ENCODE data around the gene DAO. TPM values are rescaled to one million over a fixed set of nuclear protein-coding genes. Genes with fewer than 3 reads are reported as not detected.

The DAO gene
- total RNA-seq, 3 donors from 2014 or later = not detected

DNA sequence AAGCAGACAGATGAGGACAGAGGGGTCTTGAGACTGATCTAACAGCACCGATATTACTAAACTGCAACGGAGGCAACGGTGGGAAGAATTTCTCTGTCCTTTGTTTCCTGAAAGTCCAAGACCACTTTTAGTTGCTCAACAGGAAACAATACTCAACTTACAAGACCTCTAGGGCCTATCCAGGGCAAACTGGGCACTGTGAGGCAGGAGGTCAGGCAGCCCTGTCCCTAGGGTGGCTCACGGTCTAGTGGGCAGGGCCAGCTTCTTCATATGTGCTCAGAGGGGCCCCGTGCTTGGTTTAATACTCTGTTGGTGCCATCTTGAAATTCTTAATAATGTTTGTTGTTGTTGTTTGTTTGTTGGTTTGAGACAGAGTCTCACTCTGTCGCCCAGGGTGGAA is 36.7 kb upstream of the DAO start:
- Histone ChIP-seq H3K4me1 (peaks cover 6 to 16% of the 10 kb centered on the region in 2 donors), H3K27ac (peak overlapping the region in 1 of 2 donors; percentile 14), H3K36me3 (no peaks in the 10 kb centered on the region), H3K27me3 (no peaks in the 10 kb centered on the region), H3K9me3 (no peaks in the 10 kb centered on the region), H3K4me3 (no peak overlapping the region)
- intact Hi-C loops (cut with DNase I; ENCODE audit: low total_unique reads) = no loop called here
- TF ChIP-seq CTCF (IDR thresholded peaks at IDR 0.05) = no peak
- TF ChIP-seq POLR2A (IDR thresholded peaks at IDR 0.05) = no peak
- TF ChIP-seq POLR2AphosphoS5 (IDR thresholded peaks at IDR 0.05) = no peak
- no peak for DNase-seq (ENCODE audit: low spot score in 2 of 2)

DNA sequence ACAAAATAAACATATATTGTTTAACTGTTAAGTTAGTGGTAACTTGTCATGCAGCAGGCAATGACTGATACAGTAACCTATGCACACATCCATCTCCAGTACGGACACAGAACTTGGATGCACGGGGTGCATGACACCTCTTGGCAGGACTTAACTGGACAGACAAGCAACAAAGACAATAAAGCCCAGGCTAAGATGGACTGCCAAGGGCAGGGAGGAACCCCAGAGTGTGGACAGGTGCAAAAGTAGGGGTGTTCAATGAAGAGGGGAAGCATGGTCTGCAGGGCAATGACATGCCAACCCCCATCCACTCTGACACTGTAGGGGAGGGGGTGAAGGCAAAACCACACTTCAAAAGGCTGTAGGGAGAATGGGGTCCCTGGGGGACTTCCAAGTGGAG is 34.2 kb upstream of the DAO start:
- TF ChIP-seq POLR2A (IDR thresholded peaks at IDR 0.05) (no peak), CTCF (IDR thresholded peaks at IDR 0.05) (no peak), POLR2AphosphoS5 (IDR thresholded peaks at IDR 0.05) (no peak)
- H3K36me3 ChIP-seq = no peaks in the 10 kb centered on the region
- no peaks in the 10 kb centered on the region for H3K27me3 ChIP-seq
- H3K27ac ChIP-seq = no peak overlapping the region
- no peak for DNase-seq (ENCODE audit: low spot score in 2 of 2)
- intact Hi-C loops (cut with DNase I; ENCODE audit: low total_unique reads) = no loop called here
- no peak overlapping the region for H3K4me3 ChIP-seq
- H3K9me3 ChIP-seq = no peaks in the 10 kb centered on the region
- H3K4me1 ChIP-seq = no peaks in the 10 kb centered on the region

DNA sequence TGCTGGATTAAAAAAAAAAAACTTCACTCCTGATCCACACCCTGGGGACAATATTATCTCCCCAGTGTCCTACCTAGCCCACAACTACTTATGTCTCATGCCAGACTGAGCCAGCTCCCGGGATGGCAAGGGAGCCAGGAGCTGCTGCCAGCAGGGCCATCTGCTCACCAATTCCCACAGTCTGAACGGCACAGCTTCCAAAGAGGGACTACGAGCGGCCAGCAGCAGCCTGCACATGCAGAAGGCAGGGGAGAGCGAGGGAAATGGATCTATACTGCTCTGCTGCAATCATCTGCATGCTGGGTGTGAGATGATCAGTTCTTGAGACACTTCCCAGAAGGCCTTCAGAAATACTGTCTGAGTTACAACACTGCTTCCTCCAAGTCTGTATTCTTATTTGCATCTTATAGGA is 33.6 kb upstream of the DAO start:
- Histone ChIP-seq H3K4me1 (no peaks in the 10 kb centered on the region), H3K36me3 (no peaks in the 10 kb centered on the region), H3K4me3 (no peak overlapping the region), H3K9me3 (no peaks in the 10 kb centered on the region), H3K27me3 (no peaks in the 10 kb centered on the region), H3K27ac (peak overlapping the region in 1 of 2 donors; percentile 3)
- DNase-seq (ENCODE audit: low spot score in 2 of 2) = no peak
- no peak for TF ChIP-seq POLR2A (IDR thresholded peaks at IDR 0.05)
- TF ChIP-seq CTCF (IDR thresholded peaks at IDR 0.05) = no peak
- TF ChIP-seq POLR2AphosphoS5 (IDR thresholded peaks at IDR 0.05) = no peak
- intact Hi-C loops (cut with DNase I; ENCODE audit: low total_unique reads) = no loop called here

GRCh38 chr12:108847705-108848104 is 32.2 kb upstream of the DAO start:
- H3K4me1 ChIP-seq = no peaks in the 10 kb centered on the region

GRCh38 chr12:108849660-108850059 is 30.2 kb upstream of the DAO start:
- intact Hi-C loops (cut with DNase I; ENCODE audit: low total_unique reads) = no loop called here
- TF ChIP-seq POLR2AphosphoS5 (IDR thresholded peaks at IDR 0.05) (no peak), POLR2A (IDR thresholded peaks at IDR 0.05) (no peak), CTCF (IDR thresholded peaks at IDR 0.05) (no peak)
- H3K9me3 ChIP-seq = no peaks in the 10 kb centered on the region
- peak overlapping the region in 1 of 2 donors; percentile 77 for H3K27ac ChIP-seq
- H3K27me3 ChIP-seq = no peaks in the 10 kb centered on the region
- H3K36me3 ChIP-seq = no peaks in the 10 kb centered on the region
- H3K4me1 ChIP-seq = no peaks in the 10 kb centered on the region
- no peak overlapping the region for H3K4me3 ChIP-seq
- no peak for DNase-seq (ENCODE audit: low spot score in 2 of 2)

More at GRCh38 chr12:108847705-108848104, 32.2 kb upstream of the DAO start:
- no peak for DNase-seq (ENCODE audit: low spot score in 2 of 2)
- H3K9me3 ChIP-seq = no peaks in the 10 kb centered on the region
- TF ChIP-seq POLR2A (IDR thresholded peaks at IDR 0.05) = no peak
- no peak for TF ChIP-seq CTCF (IDR thresholded peaks at IDR 0.05)
- intact Hi-C loops (cut with DNase I; ENCODE audit: low total_unique reads) = no loop called here
- H3K4me3 ChIP-seq = no peak overlapping the region
- H3K36me3 ChIP-seq = no peaks in the 10 kb centered on the region
- no peaks in the 10 kb centered on the region for H3K27me3 ChIP-seq
- no peak overlapping the region for H3K27ac ChIP-seq

Data from breast epithelium (tissue), 4 donors.